ENCODE measurements around the gene CRIP1.

DNA sequence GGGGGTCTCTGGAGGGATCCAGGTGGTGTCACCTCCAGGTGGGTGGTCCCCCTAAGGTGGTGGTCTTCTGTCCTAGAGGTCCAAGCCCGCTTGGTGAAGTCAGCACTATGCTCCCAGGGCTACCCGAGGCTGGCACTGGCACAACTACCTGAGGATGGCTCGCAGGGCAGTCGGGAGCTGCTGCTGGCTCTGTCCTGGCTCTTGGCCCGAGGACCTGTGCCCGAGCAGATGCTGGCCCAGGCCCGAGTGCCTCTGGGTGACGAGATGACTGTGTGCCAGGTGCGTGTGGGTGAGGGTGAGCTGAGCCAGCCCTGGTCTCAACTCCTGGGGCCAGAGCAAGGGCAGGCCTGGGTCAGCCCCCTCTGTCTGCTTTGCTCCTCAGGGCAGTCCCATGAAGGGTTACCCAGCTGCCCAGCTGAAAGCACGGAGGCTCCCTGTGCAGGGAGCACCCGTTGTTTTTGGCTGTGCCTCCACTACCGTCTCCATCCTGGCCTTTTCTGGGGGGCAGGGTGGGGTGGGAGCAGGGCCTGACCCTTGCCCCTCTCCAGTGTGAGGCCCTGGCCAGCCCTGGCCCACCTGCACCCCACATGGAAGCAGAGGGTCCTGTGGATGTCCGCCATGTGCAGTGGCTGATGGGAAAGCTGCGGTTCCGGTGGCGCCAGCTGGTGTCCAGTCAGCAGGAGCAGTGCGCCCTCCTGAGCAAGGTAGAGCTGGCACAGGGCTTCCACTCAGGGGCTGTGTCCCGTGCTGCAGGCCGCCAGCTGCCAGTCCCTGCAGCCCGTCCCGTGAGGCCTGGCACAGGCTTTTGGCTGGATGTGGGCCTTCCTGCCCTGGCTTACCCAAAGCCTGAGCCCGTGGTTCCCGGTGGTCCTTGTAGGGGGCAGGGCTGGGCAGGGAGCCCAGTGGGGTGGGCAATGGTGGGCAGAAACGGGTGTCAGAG is 5.6 kb downstream of the CRIP1 start:
- TF ChIP-seq, protein P1, sequence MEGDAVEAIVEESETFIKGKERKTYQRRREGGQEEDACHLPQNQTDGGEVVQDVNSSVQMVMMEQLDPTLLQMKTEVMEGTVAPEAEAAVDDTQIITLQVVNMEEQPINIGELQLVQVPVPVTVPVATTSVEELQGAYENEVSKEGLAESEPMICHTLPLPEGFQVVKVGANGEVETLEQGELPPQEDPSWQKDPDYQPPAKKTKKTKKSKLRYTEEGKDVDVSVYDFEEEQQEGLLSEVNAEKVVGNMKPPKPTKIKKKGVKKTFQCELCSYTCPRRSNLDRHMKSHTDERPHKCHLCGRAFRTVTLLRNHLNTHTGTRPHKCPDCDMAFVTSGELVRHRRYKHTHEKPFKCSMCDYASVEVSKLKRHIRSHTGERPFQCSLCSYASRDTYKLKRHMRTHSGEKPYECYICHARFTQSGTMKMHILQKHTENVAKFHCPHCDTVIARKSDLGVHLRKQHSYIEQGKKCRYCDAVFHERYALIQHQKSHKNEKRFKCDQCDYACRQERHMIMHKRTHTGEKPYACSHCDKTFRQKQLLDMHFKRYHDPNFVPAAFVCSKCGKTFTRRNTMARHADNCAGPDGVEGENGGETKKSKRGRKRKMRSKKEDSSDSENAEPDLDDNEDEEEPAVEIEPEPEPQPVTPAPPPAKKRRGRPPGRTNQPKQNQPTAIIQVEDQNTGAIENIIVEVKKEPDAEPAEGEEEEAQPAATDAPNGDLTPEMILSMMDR (IDR thresholded peaks at IDR 0.05; ENCODE audit: low read depth, low read length): no peak
- no peak for TF ChIP-seq EZH2phosphoT487 (IDR thresholded peaks at IDR 0.05; ENCODE audit: low read depth)

Measured in OCI-LY3 (cell line).